T-helper 2 cell treated with Interferon-gamma antibody and Interleukin-4, amounts not matched to agents 5 μg/mL and 100 μg/mL, for 36 hours (primary cell): Measurements from ENCODE around the gene TFIP11.

Experiments
- DNase-seq: peaks from one replicate; pipeline ENCODE4 v3.0.0; 2021; ENCODE audit warnings: low spot score
- H3K27ac Mint-ChIP-seq: one replicate; pipeline ENCODE4 v1.8.0; 2021; ENCODE audit warnings: mild to moderate bottlenecking, mixed read lengths
- H3K27me3 Mint-ChIP-seq: one replicate; pipeline ENCODE4 v1.8.0; 2021; ENCODE audit warnings: low read depth, mixed read lengths
- H3K36me3 Mint-ChIP-seq: one replicate; pipeline ENCODE4 v1.8.0; 2021; ENCODE audit warnings: low read depth, mixed read lengths
- H3K4me1 Mint-ChIP-seq: one replicate; pipeline ENCODE4 v1.8.0; 2021; ENCODE audit warnings: low read depth, mixed read lengths
- H3K4me3 Mint-ChIP-seq: one replicate; pipeline ENCODE4 v1.8.0; 2022; ENCODE audit warnings: mild to moderate bottlenecking, moderate library complexity, mixed read lengths
- H3K9me3 Mint-ChIP-seq: one replicate; pipeline ENCODE4 v1.8.0; 2021; ENCODE audit warnings: mixed read lengths

TFIP11 gene

DNA sequence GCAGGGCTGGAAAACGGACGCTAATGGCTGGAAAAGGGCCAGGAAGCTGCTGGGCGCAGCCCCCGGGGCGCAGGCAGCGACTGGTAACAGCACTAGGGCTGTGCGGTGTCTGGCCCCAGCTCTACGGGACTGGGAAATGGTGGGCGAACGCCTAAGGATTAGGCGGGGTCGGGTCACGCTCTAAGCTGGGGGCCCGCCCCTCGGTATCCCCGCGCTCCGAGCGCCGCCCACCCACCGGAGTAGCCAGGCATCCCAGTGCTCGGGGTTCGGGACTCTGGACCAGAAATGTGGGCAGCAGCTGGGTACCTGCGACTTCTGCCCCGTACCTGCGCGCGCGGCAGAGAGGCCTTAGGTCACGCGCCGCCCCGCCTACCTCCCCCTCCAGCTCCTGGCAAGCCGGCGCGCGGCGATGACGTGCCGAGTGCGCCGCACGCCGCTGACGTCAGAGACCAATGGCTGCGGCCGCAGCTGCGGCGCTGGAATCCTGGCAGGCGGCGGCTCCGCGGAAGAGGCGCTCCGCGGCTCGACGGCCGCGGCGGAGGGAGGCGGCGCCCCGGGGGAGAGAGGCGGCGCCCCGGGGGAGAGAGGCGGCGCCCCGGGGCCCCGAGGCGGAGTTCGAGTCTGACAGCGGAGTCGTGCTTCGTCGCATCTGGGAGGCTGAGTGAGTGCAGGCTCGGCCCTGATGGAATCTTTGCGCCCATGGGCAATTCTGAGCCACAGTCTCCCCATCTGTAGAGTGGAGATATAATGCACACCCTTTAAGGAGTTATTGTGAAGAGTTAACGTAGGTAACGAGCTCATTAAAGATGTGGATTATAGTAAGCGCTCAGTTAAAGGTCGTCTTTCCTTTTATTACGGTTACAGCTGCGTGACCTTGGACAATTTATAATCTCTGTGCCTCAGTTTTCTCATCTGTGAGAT lies 28.6 kb downstream of the TFIP11 start, which contains the start of the genes HPS4 and SRRD:
Gene HPS4, minus strand, starts transcription at position 345 of the 921 bp plus-strand sequence. CDS start 2,021 bp downstream, outside the sequence.
Gene SRRD, plus strand, starts transcription at position 439 of the 921 bp plus-strand sequence. Its CDS starts 14 bp downstream, at position 453.
- H3K27me3 Mint-ChIP-seq: no peaks in the 10 kb centered on the region
- H3K36me3 Mint-ChIP-seq: peaks cover 11% of the 10 kb centered on the region
- H3K9me3 Mint-ChIP-seq: no peaks in the 10 kb centered on the region
- peaks cover 59% of the 10 kb centered on the region for H3K4me1 Mint-ChIP-seq
- DNase-seq: peak; percentile 93
- peak within 1 kb of the TSS; percentile 93 for H3K27ac Mint-ChIP-seq
- peak within 1 kb of the TSS; percentile 92 for H3K4me3 Mint-ChIP-seq

- Mint-ChIP-seq H3K27ac (peak overlapping the region; percentile 93), H3K4me3 (peak overlapping the region; percentile 92), H3K36me3 (peaks cover 11% of the 10 kb centered on the region), H3K4me1 (peaks cover 59% of the 10 kb centered on the region), H3K27me3 (no peaks in the 10 kb centered on the region), H3K9me3 (no peaks in the 10 kb centered on the region)
- DNase-seq: no peak
These were observed 29.2 kb downstream of the TFIP11 start for GRCh38 chr22:26483043-26483438.

DNA sequence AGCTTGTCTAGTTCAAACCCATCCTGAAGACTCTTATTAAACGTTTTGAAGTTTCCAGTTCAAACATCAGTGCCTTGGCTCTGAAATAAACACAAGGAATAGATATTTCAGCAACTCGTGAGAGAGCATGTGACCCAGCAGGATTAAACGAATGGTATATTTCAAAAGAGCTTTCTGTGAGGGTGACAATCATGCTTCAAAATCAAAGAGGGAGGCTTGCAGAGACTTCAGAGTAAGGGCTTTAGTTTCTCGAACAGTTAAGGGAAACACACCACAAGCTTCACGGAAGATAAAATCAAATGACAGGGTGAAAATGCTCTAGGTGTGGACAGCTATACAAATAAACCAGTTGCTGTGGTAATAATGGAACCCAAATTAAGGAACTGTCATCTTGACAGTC lies 30.1 kb downstream of the TFIP11 start:
- Mint-ChIP-seq H3K4me1 (peaks cover 67% of the 10 kb centered on the region), H3K27ac (peak overlapping the region; percentile 93), H3K4me3 (peak overlapping the region; percentile 92), H3K27me3 (no peaks in the 10 kb centered on the region), H3K36me3 (peaks cover 20% of the 10 kb centered on the region), H3K9me3 (no peaks in the 10 kb centered on the region)
- DNase-seq: no peak

- no peaks in the 10 kb centered on the region for H3K9me3 Mint-ChIP-seq
- H3K27ac Mint-ChIP-seq: peak overlapping the region; percentile 93
- no peak for DNase-seq
- peaks cover 72% of the 10 kb centered on the region for H3K4me1 Mint-ChIP-seq
- H3K36me3 Mint-ChIP-seq: peaks cover 23% of the 10 kb centered on the region
- H3K27me3 Mint-ChIP-seq: no peaks in the 10 kb centered on the region
- peak overlapping the region; percentile 92 for H3K4me3 Mint-ChIP-seq
These were observed 30.6 kb downstream of the TFIP11 start for GRCh38 chr22:26481694-26482093.

DNA sequence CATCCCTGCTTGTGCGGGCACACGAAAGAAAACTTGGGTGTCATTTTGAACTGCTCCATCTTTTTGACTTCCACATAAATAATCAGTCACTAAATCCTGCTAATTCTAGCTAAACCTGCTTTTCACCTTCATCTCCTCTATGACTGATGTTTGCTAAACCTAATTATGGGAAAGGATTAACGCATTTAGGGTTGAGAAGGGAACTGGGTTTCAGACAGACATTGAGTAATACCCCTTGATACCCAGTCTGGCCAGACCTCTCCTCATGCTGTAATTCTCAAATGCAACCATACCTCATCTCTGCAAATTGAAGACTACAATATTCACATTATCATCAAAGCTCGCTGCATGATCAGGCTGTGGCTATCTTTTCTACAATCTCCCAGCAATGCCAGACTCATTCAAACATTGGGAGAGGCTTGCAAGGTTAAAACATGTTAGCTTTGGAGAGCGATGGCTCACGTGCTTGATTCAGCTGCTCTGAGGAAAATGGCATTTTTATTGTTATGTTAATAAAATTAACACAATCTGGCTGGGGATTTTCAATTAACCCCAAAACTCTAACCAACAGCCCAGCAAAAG lies 31.1 kb downstream of the TFIP11 start:
- H3K9me3 Mint-ChIP-seq: no peaks in the 10 kb centered on the region
- peak overlapping the region; percentile 84 for H3K4me3 Mint-ChIP-seq

DNA sequence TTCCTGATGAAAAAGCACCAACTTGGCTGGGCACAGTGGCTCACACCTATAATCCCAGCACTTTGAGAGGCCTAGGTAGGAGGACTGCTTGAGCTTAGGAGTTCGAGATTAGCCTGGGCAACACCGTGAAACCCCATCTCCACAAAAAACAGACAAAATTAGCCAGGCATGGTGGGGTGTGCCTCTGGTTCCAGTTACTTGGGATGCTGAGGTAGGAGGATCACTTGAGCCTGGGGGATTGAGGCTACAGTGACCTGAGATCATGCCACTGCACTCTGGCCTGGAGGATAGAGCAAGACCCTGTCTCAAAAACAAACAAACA lies 31.7 kb downstream of the TFIP11 start:
- H3K36me3 Mint-ChIP-seq: peaks cover 26% of the 10 kb centered on the region
- peak overlapping the region; percentile 74 for H3K27ac Mint-ChIP-seq

More for the DNA sequence above, 31.1 kb downstream of the TFIP11 start:
- Mint-ChIP-seq H3K27ac (peak overlapping the region; percentile 93), H3K4me1 (peaks cover 73% of the 10 kb centered on the region), H3K36me3 (peaks cover 26% of the 10 kb centered on the region), H3K27me3 (no peaks in the 10 kb centered on the region)
- DNase-seq: no peak

GRCh38 chr22:26479792-26480610 lies 32.3 kb downstream of the TFIP11 start:
- H3K4me1 Mint-ChIP-seq: peaks cover 62% of the 10 kb centered on the region
- H3K36me3 Mint-ChIP-seq: peaks cover 27% of the 10 kb centered on the region
- H3K4me3 Mint-ChIP-seq: peak overlapping the region; percentile 84
- H3K9me3 Mint-ChIP-seq: no peaks in the 10 kb centered on the region
- DNase-seq: no peak
- peak overlapping the region; percentile 94 for H3K27ac Mint-ChIP-seq
- H3K27me3 Mint-ChIP-seq: no peaks in the 10 kb centered on the region

More for the DNA sequence above, 31.7 kb downstream of the TFIP11 start:
- DNase-seq: no peak
- Mint-ChIP-seq H3K9me3 (no peaks in the 10 kb centered on the region), H3K4me1 (peaks cover 67% of the 10 kb centered on the region), H3K4me3 (peak overlapping the region; percentile 84), H3K27me3 (no peaks in the 10 kb centered on the region)

GRCh38 chr22:26479043-26479791 lies 33.1 kb downstream of the TFIP11 start:
- Mint-ChIP-seq H3K4me1 (peaks cover 64% of the 10 kb centered on the region), H3K4me3 (peak overlapping the region; percentile 84), H3K27me3 (no peaks in the 10 kb centered on the region), H3K27ac (peak overlapping the region; percentile 94), H3K9me3 (no peaks in the 10 kb centered on the region), H3K36me3 (peaks cover 34% of the 10 kb centered on the region)
- DNase-seq: no peak

DNA sequence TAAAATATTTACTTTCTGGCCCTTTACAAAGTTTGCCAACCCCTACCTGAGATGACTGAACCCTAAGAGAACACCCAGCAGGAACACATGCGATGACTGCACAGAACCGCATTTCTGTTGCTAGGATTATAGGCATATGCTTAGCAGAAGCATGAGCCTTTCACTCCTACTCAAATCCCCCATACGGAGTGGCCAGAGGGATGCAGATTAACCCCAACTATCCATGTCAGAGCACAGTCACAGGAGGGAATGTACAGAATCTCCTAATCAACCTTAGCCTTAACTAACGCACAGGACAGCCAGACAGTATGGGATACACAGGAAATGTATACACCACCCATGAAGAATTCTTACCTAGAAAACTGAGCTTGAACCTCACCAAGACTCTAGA lies 34.9 kb downstream of the TFIP11 start:
- Mint-ChIP-seq H3K4me3 (peak overlapping the region; percentile 53), H3K27me3 (no peaks in the 10 kb centered on the region), H3K27ac (peak overlapping the region; percentile 62), H3K9me3 (no peaks in the 10 kb centered on the region), H3K4me1 (peaks cover 54% of the 10 kb centered on the region), H3K36me3 (peaks cover 37% of the 10 kb centered on the region)
- no peak for DNase-seq

GRCh38 chr22:26476705-26477340 lies 35.5 kb downstream of the TFIP11 start:
- DNase-seq: no peak
- Mint-ChIP-seq H3K27ac (peak overlapping the region; percentile 28), H3K4me1 (peaks cover 49% of the 10 kb centered on the region), H3K36me3 (peaks cover 40% of the 10 kb centered on the region), H3K4me3 (no peak overlapping the region), H3K27me3 (no peaks in the 10 kb centered on the region), H3K9me3 (no peaks in the 10 kb centered on the region)

DNA sequence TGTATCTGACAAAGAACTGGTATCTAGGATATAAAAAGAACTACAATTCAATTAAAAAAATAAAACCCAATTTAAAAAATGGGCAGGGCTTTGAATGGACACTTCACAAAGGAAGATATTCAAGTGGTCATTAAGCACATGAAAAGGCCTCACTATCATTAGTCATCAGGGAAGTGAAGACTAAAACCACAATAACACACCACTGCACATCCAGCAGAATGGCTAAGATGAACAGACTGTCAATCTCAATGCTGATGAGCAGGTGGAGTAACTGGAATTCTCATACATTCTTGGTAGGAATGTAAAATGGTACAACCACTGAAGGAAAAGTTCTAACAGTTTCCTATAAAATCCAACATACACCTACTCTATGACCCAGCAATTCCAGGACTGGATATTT lies 37.6 kb downstream of the TFIP11 start:
- H3K36me3 Mint-ChIP-seq: peaks cover 47% of the 10 kb centered on the region
- H3K27me3 Mint-ChIP-seq: no peaks in the 10 kb centered on the region
- no peak overlapping the region for H3K27ac Mint-ChIP-seq
- no peak for DNase-seq
- H3K4me3 Mint-ChIP-seq: no peak overlapping the region
- H3K9me3 Mint-ChIP-seq: no peaks in the 10 kb centered on the region
- peaks cover 32% of the 10 kb centered on the region for H3K4me1 Mint-ChIP-seq

DNA sequence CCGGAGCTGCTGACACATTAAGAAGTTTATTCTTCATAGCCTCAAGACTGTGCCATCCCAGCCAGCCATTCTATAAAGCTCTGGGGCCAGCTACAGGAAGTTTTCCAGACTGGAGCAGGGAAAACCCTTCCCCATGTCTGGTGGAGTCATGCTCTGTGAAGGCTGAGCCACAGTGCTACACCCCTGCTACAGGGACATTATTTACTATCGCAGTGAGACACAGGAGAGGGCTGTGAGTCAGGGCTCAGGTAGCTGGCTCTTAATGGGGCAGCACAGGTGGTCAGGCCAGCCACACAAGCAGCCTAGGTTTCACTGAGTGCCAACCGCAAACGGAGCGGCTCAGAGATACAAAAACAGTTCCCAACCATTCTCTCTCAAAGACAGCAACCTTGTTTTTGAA lies 40.8 kb downstream of the TFIP11 start:
- Mint-ChIP-seq H3K4me3 (no peak overlapping the region), H3K27me3 (no peaks in the 10 kb centered on the region), H3K27ac (no peak overlapping the region), H3K9me3 (no peaks in the 10 kb centered on the region), H3K36me3 (peaks cover 52% of the 10 kb centered on the region), H3K4me1 (peaks cover 7% of the 10 kb centered on the region)
- no peak for DNase-seq

GRCh38 chr22:26470807-26471206 lies 41.5 kb downstream of the TFIP11 start:
- no peaks in the 10 kb centered on the region for H3K9me3 Mint-ChIP-seq
- DNase-seq: no peak

More at GRCh38 chr22:26470807-26471206, 41.5 kb downstream of the TFIP11 start:
- Mint-ChIP-seq H3K27me3 (no peaks in the 10 kb centered on the region), H3K4me3 (no peak overlapping the region), H3K4me1 (peaks cover 6% of the 10 kb centered on the region), H3K36me3 (peaks cover 51% of the 10 kb centered on the region), H3K27ac (no peak overlapping the region)
